IMR-90 (cell line): ENCODE data around the gene PPP1R14C.

Source experiments
- BHLHE40 ChIP-seq: fragments of 150-350 bp; IDR thresholded peaks from 2 replicates; pipeline ENCODE4 v1.6.1; 2016; ENCODE audit warnings: mild to moderate bottlenecking, low read depth, low read length
- CHD1 ChIP-seq: IDR thresholded peaks from 2 replicates; pipeline ENCODE4 v1.6.1; 2012; ENCODE audit warnings: low read depth, low read length, improper control_type of control experiment
- FOS ChIP-seq: fragments of 150-350 bp; IDR thresholded peaks from 2 replicates; pipeline ENCODE4 v1.6.1; 2016; ENCODE audit warnings: low read depth, low read length
- MAFK ChIP-seq: IDR thresholded peaks from 2 replicates; pipeline ENCODE4 v1.6.1; 2012; ENCODE audit warnings: low read depth, low read length, improper control_type of control experiment
- POLR2A ChIP-seq: IDR thresholded peaks from 2 replicates; pipeline ENCODE4 v1.6.1; 2012; ENCODE audit warnings: mild to moderate bottlenecking, low read depth, low read length
- RAD21 ChIP-seq: IDR thresholded peaks from 2 replicates; pipeline ENCODE4 v1.6.1; 2012; ENCODE audit warnings: low read length, improper control_type of control experiment
- RCOR1 ChIP-seq: IDR thresholded peaks from 2 replicates; pipeline ENCODE4 v1.6.1; 2012; ENCODE audit warnings: mild to moderate bottlenecking, low read length, improper control_type of control experiment; ENCODE audit not compliant: insufficient replicate concordance
- SMC3 ChIP-seq: fragments of 150-350 bp; IDR thresholded peaks from 2 replicates; pipeline ENCODE4 v1.6.1; 2016; ENCODE audit warnings: low read depth, mild to moderate bottlenecking, antibody characterized with exemption, low read length, moderate library complexity
- TF ChIP-seq, protein P1 (sequence below): conservative IDR thresholded peaks from 2 replicates; pipeline ENCODE4 v1.5.1; 2012; ENCODE audit warnings: mild to moderate bottlenecking, low read depth, low read length, improper control_type of control experiment
- TF ChIP-seq, protein P2 (sequence below): fragments of 150-350 bp; IDR thresholded peaks from 2 replicates; pipeline ENCODE4 v1.6.1; 2017; ENCODE audit warnings: mild to moderate bottlenecking, antibody characterized with exemption, low read length, low read depth

DNA sequence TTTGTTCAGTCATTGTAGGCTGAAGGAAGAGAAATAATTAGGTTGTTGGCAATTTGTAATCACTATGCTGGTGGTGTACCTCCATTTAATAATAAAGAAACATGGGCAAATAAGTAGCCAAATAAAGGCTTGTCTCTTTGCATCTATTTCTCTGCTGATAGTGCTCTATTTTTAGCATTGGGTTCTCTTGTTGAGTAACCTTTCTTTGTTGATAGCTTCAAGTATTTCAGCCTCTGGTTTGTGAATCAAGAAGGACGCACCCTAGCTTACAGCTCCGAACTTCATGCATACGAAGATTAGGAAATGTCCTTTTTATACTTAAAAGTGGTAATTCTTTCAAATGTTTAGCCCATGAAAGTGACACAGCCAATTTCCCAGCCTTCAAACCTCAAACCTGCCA is 2.6 kb downstream of the PPP1R14C start:
- TF ChIP-seq, protein P1, sequence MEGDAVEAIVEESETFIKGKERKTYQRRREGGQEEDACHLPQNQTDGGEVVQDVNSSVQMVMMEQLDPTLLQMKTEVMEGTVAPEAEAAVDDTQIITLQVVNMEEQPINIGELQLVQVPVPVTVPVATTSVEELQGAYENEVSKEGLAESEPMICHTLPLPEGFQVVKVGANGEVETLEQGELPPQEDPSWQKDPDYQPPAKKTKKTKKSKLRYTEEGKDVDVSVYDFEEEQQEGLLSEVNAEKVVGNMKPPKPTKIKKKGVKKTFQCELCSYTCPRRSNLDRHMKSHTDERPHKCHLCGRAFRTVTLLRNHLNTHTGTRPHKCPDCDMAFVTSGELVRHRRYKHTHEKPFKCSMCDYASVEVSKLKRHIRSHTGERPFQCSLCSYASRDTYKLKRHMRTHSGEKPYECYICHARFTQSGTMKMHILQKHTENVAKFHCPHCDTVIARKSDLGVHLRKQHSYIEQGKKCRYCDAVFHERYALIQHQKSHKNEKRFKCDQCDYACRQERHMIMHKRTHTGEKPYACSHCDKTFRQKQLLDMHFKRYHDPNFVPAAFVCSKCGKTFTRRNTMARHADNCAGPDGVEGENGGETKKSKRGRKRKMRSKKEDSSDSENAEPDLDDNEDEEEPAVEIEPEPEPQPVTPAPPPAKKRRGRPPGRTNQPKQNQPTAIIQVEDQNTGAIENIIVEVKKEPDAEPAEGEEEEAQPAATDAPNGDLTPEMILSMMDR: no peak
- no peak for TF ChIP-seq POLR2A
- no peak for TF ChIP-seq FOS
- no peak for TF ChIP-seq CHD1
- no peak for TF ChIP-seq RCOR1
- TF ChIP-seq, protein P2, sequence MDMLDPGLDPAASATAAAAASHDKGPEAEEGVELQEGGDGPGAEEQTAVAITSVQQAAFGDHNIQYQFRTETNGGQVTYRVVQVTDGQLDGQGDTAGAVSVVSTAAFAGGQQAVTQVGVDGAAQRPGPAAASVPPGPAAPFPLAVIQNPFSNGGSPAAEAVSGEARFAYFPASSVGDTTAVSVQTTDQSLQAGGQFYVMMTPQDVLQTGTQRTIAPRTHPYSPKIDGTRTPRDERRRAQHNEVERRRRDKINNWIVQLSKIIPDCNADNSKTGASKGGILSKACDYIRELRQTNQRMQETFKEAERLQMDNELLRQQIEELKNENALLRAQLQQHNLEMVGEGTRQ: no peak
- TF ChIP-seq SMC3: no peak
- no peak for TF ChIP-seq MAFK
- no peak for TF ChIP-seq RAD21
- no peak for TF ChIP-seq BHLHE40
